HepG2 (cell line): ENCODE results near the gene RRAD. TPM values are rescaled to one million over a fixed set of nuclear protein-coding genes. Genes with fewer than 3 reads are reported as not detected.

Experiments used
- ATF7-NPFF ChIP-seq: sonication (generic); formaldehyde crosslinking; IDR thresholded peaks from 2 replicates; pipeline ENCODE4 v1.8.1; 2023; ENCODE audit warnings: mild to moderate bottlenecking, low read depth, missing genetic modification reagents, moderate library complexity
- ETV6 ChIP-seq: sonication (generic); formaldehyde crosslinking; conservative IDR thresholded peaks from 2 replicates; pipeline ENCODE4 v1.4.0; 2020; ENCODE audit warnings: missing genetic modification reagents
- FOXK1 ChIP-seq: sonication (generic); formaldehyde crosslinking; IDR thresholded peaks from 2 replicates; pipeline ENCODE4 v1.4.0; 2020; ENCODE audit warnings: low read depth, missing genetic modification reagents, borderline replicate concordance
- KLF9 ChIP-seq: IDR thresholded peaks from 2 replicates; pipeline ENCODE4 v1.6.1; 2016; ENCODE audit warnings: low read depth
- MXI1 ChIP-seq: IDR thresholded peaks from 3 replicates; pipeline ENCODE4 v1.6.1; 2012; ENCODE audit warnings: low read depth, low read length, inconsistent platforms, borderline replicate concordance
- NCOA1 ChIP-seq: sonication (generic); formaldehyde crosslinking; IDR thresholded peaks from 2 replicates; pipeline ENCODE4 v1.9.0; 2021; ENCODE audit warnings: missing genetic modification reagents
- ONECUT2 ChIP-seq: sonication (generic); formaldehyde crosslinking; IDR thresholded peaks from 2 replicates; pipeline ENCODE4 v1.4.0; 2020; ENCODE audit warnings: missing genetic modification reagents
- PAF1 ChIP-seq: IDR thresholded peaks from 2 replicates; pipeline ENCODE4 v1.6.1; 2016; ENCODE audit warnings: missing genetic modification reagents, missing compliant biosample characterization
- PAXIP1 ChIP-seq: sonication (generic); formaldehyde crosslinking; conservative IDR thresholded peaks from 2 replicates; pipeline ENCODE4 v1.4.0; 2020; ENCODE audit warnings: mild to moderate bottlenecking, missing genetic modification reagents, moderate library complexity
- SALL2 ChIP-seq: sonication (generic); formaldehyde crosslinking; IDR thresholded peaks from 2 replicates; pipeline ENCODE4 v1.8.1; 2023; ENCODE audit warnings: mild to moderate bottlenecking, missing genetic modification reagents, inconsistent platforms
- SMAD3 ChIP-seq: sonication (generic); formaldehyde crosslinking; IDR thresholded peaks from 2 replicates; pipeline ENCODE4 v1.4.0; 2020; ENCODE audit warnings: missing genetic modification reagents
- SRSF1 ChIP-seq: fragments of 200-400 bp; formaldehyde crosslinking; optimal IDR thresholded peaks from 2 replicates; pipeline ENCODE3; 2017; ENCODE audit warnings: mild to moderate bottlenecking, low read depth, low read length, moderate library complexity
- TRAFD1 ChIP-seq: sonication (generic); formaldehyde crosslinking; IDR thresholded peaks from 2 replicates; pipeline ENCODE4 v1.5.1; 2020; ENCODE audit warnings: missing genetic modification reagents, mild to moderate bottlenecking, borderline replicate concordance
- ZBED4 ChIP-seq: sonication (generic); formaldehyde crosslinking; IDR thresholded peaks from 2 replicates; pipeline ENCODE4 v1.4.0; 2020; ENCODE audit warnings: missing genetic modification reagents, borderline replicate concordance
- ZNF136 ChIP-seq: sonication (generic); formaldehyde crosslinking; IDR thresholded peaks from 2 replicates; pipeline ENCODE4 v1.8.1; 2022; ENCODE audit warnings: low read depth, mild to moderate bottlenecking, moderate library complexity, missing genetic modification reagents
- ZNF597 ChIP-seq: sonication (generic); formaldehyde crosslinking; IDR thresholded peaks from 2 replicates; pipeline ENCODE4 v1.5.0; 2020; ENCODE audit warnings: missing genetic modification reagents
- ZNF652 ChIP-seq: IDR thresholded peaks from 2 replicates; pipeline ENCODE4 v1.6.1; 2016; ENCODE audit warnings: low read depth, borderline replicate concordance
- ZNF83 ChIP-seq: sonication (generic); formaldehyde crosslinking; IDR thresholded peaks from 2 replicates; pipeline ENCODE4 v1.4.0; 2020; ENCODE audit warnings: missing genetic modification reagents, mild to moderate bottlenecking, borderline replicate concordance
- ZSCAN30 ChIP-seq: sonication (generic); formaldehyde crosslinking; IDR thresholded peaks from 2 replicates; pipeline ENCODE4 v1.5.0; 2020; ENCODE audit warnings: mild to moderate bottlenecking, missing genetic modification reagents
- polyA plus RNA-seq, 8 experiments: library from polyadenylated mRNA; depleted of rRNA in 3 of 8; stranded (reverse) in 7 of 8; unstranded in 1 of 8; fragments of >200 nt; fragmentation: Illumina TruSeq in 4 of 8; extraction: Trizol in 4 of 8; gene quantifications; 2 replicates each; pipeline versions ENCODE4 v1.2.1 to v1.2.3, GENCODE V29; 2011 to 2016; ENCODE audit warnings: low read depth in 4 of 8, missing spikeins in 1 of 8, mixed read lengths in 1 of 8; ENCODE audit not compliant: insufficient read depth in 1 of 8
- total RNA-seq, 5 experiments: library from RNA; depleted of rRNA; stranded (reverse); fragments of >200 nt; fragmentation: Illumina TruSeq; extraction: Trizol; gene quantifications; 2 replicates each; pipeline ENCODE4 v1.2.3, GENCODE V29; 2016; ENCODE audit warnings: low read depth in 1 of 5

The RRAD gene
- total and polyA plus RNA-seq, 2 of the 13 experiments (the other 11 are each of a cell fraction or from before 2014, with no cell fraction given), result 0.80 to 1.1 TPM

- TF ChIP-seq ZNF597 (no peak), ZBED4 (peak; percentile 96; the same call in 1 of the 2 replicates), ATF7-NPFF (CRISPR knock-in tag) (no peak; the same call in 1 of the 2 replicates), MXI1 (0 out of 3 replicates have a peak, but pooled peaks have one; percentile 2), SRSF1 (no peak), ONECUT2 (no peak), PAXIP1 (peak; percentile 98), ETV6 (CRISPR knock-in tag) (0 out of 2 replicates have a peak, but pooled peaks have one; percentile 18), KLF9 (no peak), SALL2 (CRISPR knock-in tag) (peak; percentile 11; the same call in 1 of the 2 replicates), NCOA1 (CRISPR knock-in tag) (no peak), TRAFD1 (CRISPR knock-in tag) (0 out of 2 replicates have a peak, but pooled peaks have one; percentile 74), ZNF652 (CRISPR knock-in tag) (no peak), SMAD3 (CRISPR knock-in tag) (peak; percentile 49; the same call in 1 of the 2 replicates), ZNF83 (CRISPR knock-in tag) (no peak), FOXK1 (peak; percentile 94), PAF1 (no peak), ZSCAN30 (no peak), ZNF136 (peak; percentile 56; the same call in 1 of the 2 replicates)
These were observed 20.3 kb downstream of the RRAD start (continued) for GRCh38 chr16:66904846-66905632.
